ENCODE results near the gene TP73. TPM values are rescaled to one million over a fixed set of nuclear protein-coding genes. Genes with fewer than 3 reads are reported as not detected.

TP73 gene
- total RNA-seq, 2 donors from 2014 or later: not detected

GRCh38 chr1:3632298-3632697, 20.0 kb upstream of the TP73 start:
- DNase-seq (ENCODE audit: low spot score) (no peak), ATAC-seq (ENCODE audit: insufficient number of reproducible peaks, low FRiP score, low read depth) (no peak)
- Histone ChIP-seq H3K36me3 (peaks cover 73% of the 10 kb centered on the region), H3K27ac (no peak overlapping the region), H3K9me3 (no peaks in the 10 kb centered on the region), H3K4me3 (no peak overlapping the region), H3K27me3 (replicated peaks; ENCODE audit: insufficient read depth) (no peaks in the 10 kb centered on the region), H3K4me1 (ENCODE audit: control insufficient read depth in 1 of 2, low read depth in 2 of 2) (no peaks in the 10 kb centered on the region)
- TF ChIP-seq, protein P1, sequence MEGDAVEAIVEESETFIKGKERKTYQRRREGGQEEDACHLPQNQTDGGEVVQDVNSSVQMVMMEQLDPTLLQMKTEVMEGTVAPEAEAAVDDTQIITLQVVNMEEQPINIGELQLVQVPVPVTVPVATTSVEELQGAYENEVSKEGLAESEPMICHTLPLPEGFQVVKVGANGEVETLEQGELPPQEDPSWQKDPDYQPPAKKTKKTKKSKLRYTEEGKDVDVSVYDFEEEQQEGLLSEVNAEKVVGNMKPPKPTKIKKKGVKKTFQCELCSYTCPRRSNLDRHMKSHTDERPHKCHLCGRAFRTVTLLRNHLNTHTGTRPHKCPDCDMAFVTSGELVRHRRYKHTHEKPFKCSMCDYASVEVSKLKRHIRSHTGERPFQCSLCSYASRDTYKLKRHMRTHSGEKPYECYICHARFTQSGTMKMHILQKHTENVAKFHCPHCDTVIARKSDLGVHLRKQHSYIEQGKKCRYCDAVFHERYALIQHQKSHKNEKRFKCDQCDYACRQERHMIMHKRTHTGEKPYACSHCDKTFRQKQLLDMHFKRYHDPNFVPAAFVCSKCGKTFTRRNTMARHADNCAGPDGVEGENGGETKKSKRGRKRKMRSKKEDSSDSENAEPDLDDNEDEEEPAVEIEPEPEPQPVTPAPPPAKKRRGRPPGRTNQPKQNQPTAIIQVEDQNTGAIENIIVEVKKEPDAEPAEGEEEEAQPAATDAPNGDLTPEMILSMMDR (IDR thresholded peaks at IDR 0.05): no peak

DNA sequence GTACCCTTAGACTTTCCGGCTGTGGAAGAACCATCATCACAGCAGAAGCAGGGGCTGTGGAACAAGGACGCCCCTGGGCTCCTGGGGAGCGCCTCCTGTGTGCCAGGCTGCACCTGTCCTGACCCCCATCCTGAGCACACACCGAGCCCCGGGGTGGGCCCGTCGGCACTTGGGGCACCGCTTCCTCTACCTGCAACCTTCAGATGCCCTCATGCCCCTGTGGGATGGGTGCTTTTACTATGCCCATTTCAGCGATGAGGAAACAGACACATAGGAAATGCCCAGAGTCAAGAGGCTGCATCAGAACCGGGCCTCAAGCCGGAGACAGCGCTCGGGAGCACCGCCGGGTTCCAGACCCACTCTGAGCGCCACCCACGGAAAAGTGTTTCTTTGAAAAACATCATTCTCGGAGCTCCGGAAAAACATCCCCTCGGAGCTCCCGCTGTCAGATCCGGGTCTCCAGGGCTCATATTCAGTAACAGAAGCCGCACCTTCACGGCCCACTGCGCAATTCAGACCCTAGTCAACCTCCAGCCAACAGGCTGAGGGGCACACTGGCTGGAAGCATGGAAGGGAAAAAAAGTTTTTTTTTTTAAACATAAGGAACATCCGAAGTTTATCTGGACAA, 19.5 kb upstream of the TP73 start:
- TF ChIP-seq, protein P1 (IDR thresholded peaks at IDR 0.05): no peak
- Histone ChIP-seq H3K4me3 (no peak overlapping the region), H3K27ac (no peak overlapping the region), H3K36me3 (peaks cover 75% of the 10 kb centered on the region), H3K4me1 (ENCODE audit: control insufficient read depth in 1 of 2, low read depth in 2 of 2) (no peaks in the 10 kb centered on the region), H3K27me3 (replicated peaks; ENCODE audit: insufficient read depth) (no peaks in the 10 kb centered on the region), H3K9me3 (no peaks in the 10 kb centered on the region)
- DNase-seq (ENCODE audit: low spot score) (no peak), ATAC-seq (ENCODE audit: insufficient number of reproducible peaks, low FRiP score, low read depth) (no peak)

- Histone ChIP-seq H3K27ac (no peak overlapping the region), H3K36me3 (peaks cover 75% of the 10 kb centered on the region), H3K9me3 (no peaks in the 10 kb centered on the region), H3K4me3 (no peak overlapping the region), H3K27me3 (replicated peaks; ENCODE audit: insufficient read depth) (no peaks in the 10 kb centered on the region), H3K4me1 (ENCODE audit: control insufficient read depth in 1 of 2, low read depth in 2 of 2) (no peaks in the 10 kb centered on the region)
- ATAC-seq (ENCODE audit: insufficient number of reproducible peaks, low FRiP score, low read depth) (no peak), DNase-seq (ENCODE audit: low spot score) (no peak)
- TF ChIP-seq, protein P1 (IDR thresholded peaks at IDR 0.05): no peak
Measured at GRCh38 chr1:3633344-3634058, 18.8 kb upstream of the TP73 start.

GRCh38 chr1:3634059-3634800, 18.1 kb upstream of the TP73 start:
- H3K27ac ChIP-seq: no peak overlapping the region
- H3K36me3 ChIP-seq: peaks cover 74% of the 10 kb centered on the region
- H3K4me1 ChIP-seq (ENCODE audit: control insufficient read depth in 1 of 2, low read depth in 2 of 2): no peaks in the 10 kb centered on the region
- DNase-seq (ENCODE audit: low spot score) (no peak), ATAC-seq (ENCODE audit: insufficient number of reproducible peaks, low FRiP score, low read depth) (no peak)
- H3K4me3 ChIP-seq: no peak overlapping the region
- H3K27me3 ChIP-seq (replicated peaks; ENCODE audit: insufficient read depth): no peaks in the 10 kb centered on the region
- H3K9me3 ChIP-seq: no peaks in the 10 kb centered on the region
- TF ChIP-seq, protein P1 (IDR thresholded peaks at IDR 0.05): no peak

DNA sequence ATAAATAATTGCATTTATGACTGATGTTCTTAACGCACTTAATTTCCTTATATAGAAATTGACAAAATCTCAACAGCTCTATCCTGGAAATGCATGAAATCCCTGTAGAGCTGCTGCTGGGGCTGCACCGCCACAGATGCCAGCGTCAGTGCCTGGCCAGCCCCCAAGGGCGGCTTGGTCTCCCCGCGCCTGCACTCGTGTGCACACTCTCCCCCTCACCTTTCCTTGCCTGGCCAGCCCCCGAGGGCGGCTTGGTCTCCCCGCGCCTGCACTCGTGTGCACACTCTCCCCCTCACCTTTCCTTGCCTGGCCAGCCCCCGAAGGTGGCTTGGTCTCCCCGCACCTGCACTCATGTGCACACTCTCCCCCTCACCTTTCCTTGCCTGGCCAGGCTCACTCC, 16.2 kb upstream of the TP73 start:
- ATAC-seq (ENCODE audit: insufficient number of reproducible peaks, low FRiP score, low read depth) (no peak), DNase-seq (ENCODE audit: low spot score) (no peak)
- Histone ChIP-seq H3K4me3 (no peak overlapping the region), H3K27me3 (replicated peaks; ENCODE audit: insufficient read depth) (no peaks in the 10 kb centered on the region), H3K9me3 (no peaks in the 10 kb centered on the region), H3K4me1 (ENCODE audit: control insufficient read depth in 1 of 2, low read depth in 2 of 2) (no peaks in the 10 kb centered on the region), H3K36me3 (peaks cover 73% of the 10 kb centered on the region), H3K27ac (no peak overlapping the region)
- TF ChIP-seq, protein P1 (IDR thresholded peaks at IDR 0.05): no peak

Data from thoracic aorta (tissue), 2 donors.